A549 (cell line): ENCODE results near the gene OSBPL2.
A peak's percentile ranks its signal among the peaks of the same experiment; 100 is the strongest.

Source experiments
- CHD2 ChIP-seq: fragments of 150-350 bp; IDR thresholded peaks from 2 replicates; pipeline ENCODE4 v1.6.1; 2014; ENCODE audit warnings: low read length; ENCODE audit not compliant: partially characterized antibody
- EP300 ChIP-seq, 2 experiments: fragments of >200 bp; sonication (Bioruptor Twin); formaldehyde crosslinking; IDR thresholded peaks; 2 replicates in 1 of 2; 3 replicates in 1 of 2; pipeline ENCODE4 v1.6.1; 2016 to 2017
- GATA3 ChIP-seq: IDR thresholded peaks from 2 replicates; pipeline ENCODE4 v1.6.1; 2012; ENCODE audit warnings: borderline replicate concordance
- HOXA7 ChIP-seq: fragments of 250-450 bp; sonication (Bioruptor Pico); IDR thresholded peaks from 2 replicates; pipeline ENCODE4 v1.5.0; 2020; ENCODE audit warnings: mild to moderate bottlenecking, moderate library complexity
- JUN ChIP-seq, 2 experiments: fragments of >200 bp; sonication (Bioruptor Twin); formaldehyde crosslinking; IDR thresholded peaks; 2 replicates in 1 of 2; 3 replicates in 1 of 2; pipeline ENCODE4 v1.6.1; 2016 to 2017
- MYC ChIP-seq: IDR thresholded peaks from 2 replicates; pipeline ENCODE4 v1.6.1; 2012; ENCODE audit warnings: mild to moderate bottlenecking, inconsistent platforms, low read length, improper control_type of control experiment, borderline replicate concordance
- PHF8 ChIP-seq: fragments of 200-600 bp; sonication (generic); IDR thresholded peaks from 2 replicates; pipeline ENCODE4 v1.6.1; 2016; ENCODE audit warnings: low read depth, mild to moderate bottlenecking, antibody characterized with exemption, moderate library complexity, borderline replicate concordance
- POLR2A ChIP-seq: IDR thresholded peaks from 2 replicates; pipeline ENCODE4 v1.6.1; 2012; ENCODE audit warnings: mild to moderate bottlenecking, low read length
- RAD21 ChIP-seq, 2 experiments: fragments of >200 bp in 1 of 2; sonication (Bioruptor Twin) in 1 of 2; formaldehyde crosslinking in 1 of 2; IDR thresholded peaks in 1 of 2; conservative IDR thresholded peaks in 1 of 2; 2 replicates in 1 of 2; 3 replicates in 1 of 2; pipeline ENCODE4 v1.6.1; 2012 to 2018; ENCODE audit warnings: inconsistent platforms in 1 of 2
- TF ChIP-seq, protein P1 (sequence below): fragments of >200 bp; sonication (Bioruptor Twin); formaldehyde crosslinking; IDR thresholded peaks from 3 replicates; pipeline ENCODE4 v1.5.1; 2016
- TF ChIP-seq, protein P2 (sequence below): IDR thresholded peaks from 2 replicates; pipeline ENCODE4 v1.6.1; 2012
- TF ChIP-seq, protein P3 (sequence below): fragments of 200-600 bp; sonication (generic); IDR thresholded peaks from 2 replicates; pipeline ENCODE4 v1.6.1; 2016; ENCODE audit warnings: antibody characterized with exemption, mild to moderate bottlenecking, moderate library complexity

DNA sequence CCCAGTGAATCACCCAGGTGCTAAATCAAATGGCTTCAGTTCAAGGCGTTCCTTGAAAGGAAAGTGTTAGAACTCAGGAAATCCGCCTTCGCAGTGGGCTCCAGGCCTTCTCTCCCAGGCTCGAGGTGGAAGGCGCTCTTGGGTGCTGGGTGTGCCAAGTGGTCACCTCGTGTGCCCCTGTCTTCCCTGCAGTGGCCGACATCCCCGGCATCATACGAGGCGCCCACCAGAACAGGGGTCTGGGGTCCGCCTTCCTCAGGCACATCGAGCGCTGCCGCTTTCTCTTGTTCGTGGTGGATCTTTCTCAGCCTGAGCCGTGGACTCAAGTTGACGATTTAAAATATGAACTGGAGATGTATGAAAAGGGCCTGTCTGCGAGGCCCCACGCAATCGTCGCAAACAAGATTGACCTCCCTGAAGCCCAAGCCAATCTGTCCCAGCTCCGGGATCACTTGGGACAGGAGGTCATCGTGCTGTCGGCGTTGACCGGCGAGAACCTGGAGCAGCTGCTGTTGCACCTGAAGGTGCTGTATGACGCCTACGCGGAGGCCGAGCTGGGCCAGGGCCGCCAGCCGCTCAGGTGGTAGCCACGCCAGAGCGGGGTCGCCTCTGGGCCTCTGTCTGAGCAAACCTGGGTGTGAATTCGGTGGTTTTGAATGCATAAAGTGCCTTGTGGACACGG is 37.7 kb upstream of the OSBPL2 start:
- TF ChIP-seq, protein P1, sequence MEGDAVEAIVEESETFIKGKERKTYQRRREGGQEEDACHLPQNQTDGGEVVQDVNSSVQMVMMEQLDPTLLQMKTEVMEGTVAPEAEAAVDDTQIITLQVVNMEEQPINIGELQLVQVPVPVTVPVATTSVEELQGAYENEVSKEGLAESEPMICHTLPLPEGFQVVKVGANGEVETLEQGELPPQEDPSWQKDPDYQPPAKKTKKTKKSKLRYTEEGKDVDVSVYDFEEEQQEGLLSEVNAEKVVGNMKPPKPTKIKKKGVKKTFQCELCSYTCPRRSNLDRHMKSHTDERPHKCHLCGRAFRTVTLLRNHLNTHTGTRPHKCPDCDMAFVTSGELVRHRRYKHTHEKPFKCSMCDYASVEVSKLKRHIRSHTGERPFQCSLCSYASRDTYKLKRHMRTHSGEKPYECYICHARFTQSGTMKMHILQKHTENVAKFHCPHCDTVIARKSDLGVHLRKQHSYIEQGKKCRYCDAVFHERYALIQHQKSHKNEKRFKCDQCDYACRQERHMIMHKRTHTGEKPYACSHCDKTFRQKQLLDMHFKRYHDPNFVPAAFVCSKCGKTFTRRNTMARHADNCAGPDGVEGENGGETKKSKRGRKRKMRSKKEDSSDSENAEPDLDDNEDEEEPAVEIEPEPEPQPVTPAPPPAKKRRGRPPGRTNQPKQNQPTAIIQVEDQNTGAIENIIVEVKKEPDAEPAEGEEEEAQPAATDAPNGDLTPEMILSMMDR = no peak
- TF ChIP-seq, protein P2, sequence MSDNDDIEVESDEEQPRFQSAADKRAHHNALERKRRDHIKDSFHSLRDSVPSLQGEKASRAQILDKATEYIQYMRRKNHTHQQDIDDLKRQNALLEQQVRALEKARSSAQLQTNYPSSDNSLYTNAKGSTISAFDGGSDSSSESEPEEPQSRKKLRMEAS = no peak
- TF ChIP-seq HOXA7 (CRISPR knock-in tag) = no peak
- TF ChIP-seq, protein P3, sequence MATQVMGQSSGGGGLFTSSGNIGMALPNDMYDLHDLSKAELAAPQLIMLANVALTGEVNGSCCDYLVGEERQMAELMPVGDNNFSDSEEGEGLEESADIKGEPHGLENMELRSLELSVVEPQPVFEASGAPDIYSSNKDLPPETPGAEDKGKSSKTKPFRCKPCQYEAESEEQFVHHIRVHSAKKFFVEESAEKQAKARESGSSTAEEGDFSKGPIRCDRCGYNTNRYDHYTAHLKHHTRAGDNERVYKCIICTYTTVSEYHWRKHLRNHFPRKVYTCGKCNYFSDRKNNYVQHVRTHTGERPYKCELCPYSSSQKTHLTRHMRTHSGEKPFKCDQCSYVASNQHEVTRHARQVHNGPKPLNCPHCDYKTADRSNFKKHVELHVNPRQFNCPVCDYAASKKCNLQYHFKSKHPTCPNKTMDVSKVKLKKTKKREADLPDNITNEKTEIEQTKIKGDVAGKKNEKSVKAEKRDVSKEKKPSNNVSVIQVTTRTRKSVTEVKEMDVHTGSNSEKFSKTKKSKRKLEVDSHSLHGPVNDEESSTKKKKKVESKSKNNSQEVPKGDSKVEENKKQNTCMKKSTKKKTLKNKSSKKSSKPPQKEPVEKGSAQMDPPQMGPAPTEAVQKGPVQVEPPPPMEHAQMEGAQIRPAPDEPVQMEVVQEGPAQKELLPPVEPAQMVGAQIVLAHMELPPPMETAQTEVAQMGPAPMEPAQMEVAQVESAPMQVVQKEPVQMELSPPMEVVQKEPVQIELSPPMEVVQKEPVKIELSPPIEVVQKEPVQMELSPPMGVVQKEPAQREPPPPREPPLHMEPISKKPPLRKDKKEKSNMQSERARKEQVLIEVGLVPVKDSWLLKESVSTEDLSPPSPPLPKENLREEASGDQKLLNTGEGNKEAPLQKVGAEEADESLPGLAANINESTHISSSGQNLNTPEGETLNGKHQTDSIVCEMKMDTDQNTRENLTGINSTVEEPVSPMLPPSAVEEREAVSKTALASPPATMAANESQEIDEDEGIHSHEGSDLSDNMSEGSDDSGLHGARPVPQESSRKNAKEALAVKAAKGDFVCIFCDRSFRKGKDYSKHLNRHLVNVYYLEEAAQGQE = no peak
- TF ChIP-seq POLR2A = 0 out of 2 replicates have a peak, but pooled peaks have one; percentile 13
- TF ChIP-seq JUN (IDR thresholded peaks at IDR 0.05) = no peak
- TF ChIP-seq MYC = no peak
- no peak for TF ChIP-seq EP300 (IDR thresholded peaks at IDR 0.05)
- TF ChIP-seq RAD21 (conservative IDR thresholded peaks at IDR 0.05 in 1 of 2, IDR thresholded peaks at IDR 0.05 in 1 of 2) = no peak
- TF ChIP-seq GATA3 = no peak
- TF ChIP-seq CHD2 = no peak
- no peak for TF ChIP-seq PHF8
